H1 (cell line): ENCODE results near the gene CD46. TPM values are rescaled to one million over a fixed set of nuclear protein-coding genes. Genes with fewer than 3 reads are reported as not detected.

ENCODE experiments used
- CTCF ChIA-PET: fragments of 300-600 bp; sonication (Branson Sonifier 250); formaldehyde crosslinking; loops from one replicate; lab custom pipeline; 2021; ENCODE audit not compliant: partially characterized antibody; lab: Charles Lee
- POLR2A ChIA-PET: fragments of 300-600 bp; sonication (Branson Sonifier 250); formaldehyde crosslinking; loops from one replicate; lab custom pipeline; 2021; ENCODE audit warnings: inconsistent platforms; ENCODE audit not compliant: partially characterized antibody; lab: Charles Lee
- DNase-seq, 2 experiments: peaks; one replicate each; pipeline versions ENCODE4 v3.0.0 to v3.0.0-alpha.2; 2010 to 2022; ENCODE audit warnings: low spot score in 2 of 2, low read depth in 1 of 2, mixed read lengths in 1 of 2
- FAIRE-seq: peaks from 2 replicates; lab custom pipeline; 2011; peaks lifted over from hg19 to GRCh38; lab: Jason Lieb, UNC
- H2AFZ ChIP-seq: 2 replicates; pipeline ENCODE4 v1.8.1; 2012; ENCODE audit warnings: low read length, inconsistent platforms
- H2AK5ac ChIP-seq: 2 replicates; pipeline ENCODE4 v1.6.1; 2013; ENCODE audit warnings: low read depth, low read length
- H2BK120ac ChIP-seq: replicated peaks from 2 replicates; pipeline ENCODE3; 2013; ENCODE audit warnings: low read depth, low read length, inconsistent platforms
- H2BK12ac ChIP-seq: 2 replicates; pipeline ENCODE4 v1.6.1; 2013; ENCODE audit warnings: low read depth, low read length
- H2BK15ac ChIP-seq: 2 replicates; pipeline ENCODE4 v1.6.1; 2013; ENCODE audit warnings: low read length
- H2BK20ac ChIP-seq: 2 replicates; pipeline ENCODE4 v1.6.1; 2013; ENCODE audit warnings: low read length
- H2BK5ac ChIP-seq: 2 replicates; pipeline ENCODE4 v1.6.1; 2013; ENCODE audit warnings: low read depth, low read length
- H3K14ac ChIP-seq: 2 replicates; pipeline ENCODE4 v1.6.1; 2013; ENCODE audit warnings: inconsistent platforms; ENCODE audit not compliant: insufficient read length
- H3K18ac ChIP-seq: 2 replicates; pipeline ENCODE4 v1.6.1; 2013; ENCODE audit warnings: low read length; ENCODE audit errors: extremely low read depth
- H3K23ac ChIP-seq: 2 replicates; pipeline ENCODE4 v1.6.1; 2013; ENCODE audit warnings: inconsistent platforms; ENCODE audit not compliant: insufficient read length
- H3K23me2 ChIP-seq: 2 replicates; pipeline ENCODE4 v1.6.1; 2013; ENCODE audit warnings: low read depth, low read length
- H3K27ac ChIP-seq: 2 replicates; pipeline ENCODE4 v1.6.1; 2011; ENCODE audit warnings: low read depth, low read length, inconsistent platforms
- H3K27me3 ChIP-seq, 4 experiments: replicated peaks in 1 of 4; 1 replicate in 1 of 4; 2 replicates in 3 of 4; pipeline versions ENCODE4 v1.6.1 to v1.8.1; 2011 to 2013; ENCODE audit warnings: low read length in 3 of 4, mild to moderate bottlenecking in 3 of 4, inconsistent platforms in 2 of 4, mixed read lengths in 2 of 4, moderate library complexity in 1 of 4; ENCODE audit not compliant: control insufficient read depth in 3 of 4, insufficient read depth in 3 of 4; ENCODE audit errors: extremely low read depth in 1 of 4
- H3K36me3 ChIP-seq, 4 experiments: 2 replicates each; pipeline versions ENCODE4 v1.6.1 to v1.8.1; 2011 to 2013; ENCODE audit warnings: mild to moderate bottlenecking in 4 of 4, low read length in 3 of 4, moderate library complexity in 2 of 4, control low read depth in 1 of 4, inconsistent platforms in 1 of 4; ENCODE audit not compliant: insufficient read depth in 4 of 4, control insufficient read depth in 2 of 4
- H3K4ac ChIP-seq: replicated peaks from 2 replicates; pipeline ENCODE3; 2013; ENCODE audit warnings: low read length, low read depth, mixed read lengths, inconsistent platforms; ENCODE audit not compliant: insufficient read length
- H3K4me1 ChIP-seq, 4 experiments: replicated peaks in 1 of 4; 1 replicate in 1 of 4; 2 replicates in 3 of 4; pipeline versions ENCODE4 v1.6.1 to v1.8.1; 2011 to 2013; ENCODE audit warnings: low read length in 3 of 4, inconsistent platforms in 2 of 4, mixed read lengths in 1 of 4; ENCODE audit not compliant: insufficient read depth in 4 of 4, control insufficient read depth in 3 of 4
- H3K4me2 ChIP-seq, 2 experiments: 2 replicates each; pipeline versions ENCODE4 v1.6.1 to v1.8.1; 2011 to 2013; ENCODE audit warnings: low read depth in 2 of 2, low read length in 2 of 2, control low read depth in 1 of 2, inconsistent platforms in 1 of 2, mild to moderate bottlenecking in 1 of 2; ENCODE audit not compliant: insufficient read depth in 1 of 2
- H3K4me3 ChIP-seq, 4 experiments: fragments of 200-600, 300-600 bp in 1 of 4; sonication (generic), shearing (Covaris generic), sonication (Bioruptor Twin) in 1 of 4; 2 replicates each; pipeline versions ENCODE4 v1.5.1 to v1.8.1; 2011 to 2016; ENCODE audit warnings: low read length in 4 of 4, low read depth in 3 of 4, control low read depth in 2 of 4, inconsistent platforms in 2 of 4, mild to moderate bottlenecking in 2 of 4, mixed read lengths in 1 of 4, moderate library complexity in 1 of 4; ENCODE audit not compliant: insufficient read depth in 2 of 4; ENCODE audit errors: extremely low read depth in 1 of 4
- H3K56ac ChIP-seq: replicated peaks from 2 replicates; pipeline ENCODE3; 2013; ENCODE audit warnings: low read depth, mild to moderate bottlenecking, mixed read lengths, low read length, inconsistent platforms; ENCODE audit not compliant: insufficient read length
- H3K79me1 ChIP-seq: 2 replicates; pipeline ENCODE4 v1.6.1; 2013; ENCODE audit warnings: low read depth, low read length, control low read depth
- H3K79me2 ChIP-seq, 2 experiments: 2 replicates each; pipeline versions ENCODE4 v1.6.1 to v1.8.1; 2012 to 2013; ENCODE audit warnings: low read length in 2 of 2, mild to moderate bottlenecking in 2 of 2, inconsistent platforms in 1 of 2; ENCODE audit not compliant: insufficient read depth in 2 of 2, control insufficient read depth in 1 of 2
- H3K9ac ChIP-seq, 4 experiments: replicated peaks in 1 of 4; 1 replicate in 1 of 4; 2 replicates in 3 of 4; pipeline versions ENCODE4 v1.6.1 to v1.8.1; 2011 to 2013; ENCODE audit warnings: low read depth in 3 of 4, low read length in 3 of 4, control low read depth in 2 of 4, mild to moderate bottlenecking in 2 of 4, moderate library complexity in 2 of 4, inconsistent platforms in 1 of 4; ENCODE audit errors: extremely low read depth in 1 of 4
- H3K9me3 ChIP-seq, 2 experiments: 2 replicates each; pipeline versions ENCODE4 v1.6.1 to v1.8.1; 2012 to 2013; ENCODE audit warnings: mild to moderate bottlenecking in 2 of 2, moderate library complexity in 2 of 2, control low read depth in 1 of 2, inconsistent platforms in 1 of 2, low read depth in 1 of 2, low read length in 1 of 2, mixed read lengths in 1 of 2; ENCODE audit not compliant: insufficient read depth in 2 of 2
- H4K20me1 ChIP-seq, 2 experiments: replicated peaks in 1 of 2; 2 replicates each; pipeline versions ENCODE3 to v1.8.1; 2011 to 2013; ENCODE audit warnings: inconsistent platforms in 2 of 2, low read length in 2 of 2, mild to moderate bottlenecking in 1 of 2; ENCODE audit not compliant: insufficient read depth in 2 of 2, control insufficient read depth in 1 of 2
- H4K5ac ChIP-seq: 2 replicates; pipeline ENCODE4 v1.6.1; 2013; ENCODE audit warnings: low read length, low read depth, mixed read lengths, inconsistent platforms; ENCODE audit not compliant: insufficient read length
- H4K8ac ChIP-seq: 2 replicates; pipeline ENCODE4 v1.8.0; 2013; ENCODE audit warnings: mild to moderate bottlenecking, moderate library complexity, low read length, inconsistent platforms; ENCODE audit not compliant: insufficient read depth; ENCODE audit errors: extremely low read depth
- H4K91ac ChIP-seq: replicated peaks from 2 replicates; pipeline ENCODE3; 2013; ENCODE audit warnings: low read length, mixed read lengths, inconsistent platforms; ENCODE audit not compliant: insufficient read length
- EP300 ChIP-seq, 2 experiments: IDR thresholded peaks; 1 replicate in 1 of 2; 2 replicates in 1 of 2; pipeline ENCODE4 v1.6.1; 2011 to 2012; ENCODE audit warnings: low read depth in 2 of 2, low read length in 2 of 2, mild to moderate bottlenecking in 2 of 2, borderline replicate concordance in 1 of 2, inconsistent platforms in 1 of 2, moderate library complexity in 1 of 2
- KDM5A ChIP-seq: fragments of 200-600 bp; IDR thresholded peaks from 2 replicates; pipeline ENCODE4 v1.7.1; 2012; ENCODE audit warnings: mild to moderate bottlenecking, low read length, inconsistent platforms, mixed read lengths
- NRF1 ChIP-seq: IDR thresholded peaks from 2 replicates; pipeline ENCODE4 v1.6.1; 2011; ENCODE audit warnings: mild to moderate bottlenecking, low read depth, low read length, improper control_type of control experiment
- SIN3A ChIP-seq, 2 experiments: IDR thresholded peaks in 1 of 2; conservative IDR thresholded peaks in 1 of 2; 2 replicates each; pipeline ENCODE4 v1.6.1; 2011 to 2012; ENCODE audit warnings: low read length in 2 of 2, improper control_type of control experiment in 1 of 2, low read depth in 1 of 2, mild to moderate bottlenecking in 1 of 2
- SP2 ChIP-seq: IDR thresholded peaks from 2 replicates; pipeline ENCODE4 v1.6.1; 2012; ENCODE audit warnings: mild to moderate bottlenecking, low read length, inconsistent platforms
- WGBS, 2 experiments: shearing (Covaris generic) in 1 of 2; methylation state at CpG; one replicate each; pipeline versions ENCODE4 v1.1.6 to v1.1.7; 2013 to 2015; ENCODE audit warnings: low lambda C conversion rate in 2 of 2, mixed read lengths in 2 of 2, inconsistent platforms in 1 of 2, low coverage in 1 of 2, missing lambda C conversion rate in 1 of 2; ENCODE audit not compliant: insufficient replicate concordance in 2 of 2, insufficient coverage in 1 of 2, insufficient read length in 1 of 2; ENCODE audit errors: extremely low coverage in 1 of 2, missing lambda C conversion rate in 1 of 2; 5-methylcytosine and 5-hydroxymethylcytosine counted together
- polyA plus RNA-seq, 7 experiments: library from polyadenylated mRNA; depleted of rRNA in 3 of 7; stranded (reverse) in 5 of 7; unstranded in 2 of 7; fragments of >200 nt in 5 of 7; fragments of 200-250 nt in 2 of 7; gene quantifications; 1 replicate in 5 of 7; 2 replicates in 1 of 7; 4 replicates in 1 of 7; pipeline versions ENCODE4 v1.2.1 to v1.2.3, GENCODE V29; 2011 to 2013; ENCODE audit warnings: missing spikeins in 2 of 7, mixed read lengths in 2 of 7
- total RNA-seq: library from RNA; stranded (reverse); fragmentation: NEBNext Ultra II Directional; extraction: Animal tissue kit (Norgen Biotek cat#: 25700); gene quantifications from 2 replicates; pipeline ENCODE4 v1.2.1, GENCODE V29; 2021

Gene CD46
- total and polyA plus RNA-seq, 2 of the 8 experiments (the other 6 are each of a cell fraction or from before 2014, with no cell fraction given): 60.9 to 113 TPM

- Histone ChIP-seq H4K5ac (no peak overlapping the region), H3K23ac (no peak overlapping the region), H3K4me1 (no peaks in the 10 kb centered on the region), H3K79me2 (no peaks in the 10 kb centered on the region), H3K18ac (no peak overlapping the region), H4K8ac (no peak overlapping the region), H3K4me3 (no peak overlapping the region), H2BK15ac (no peak overlapping the region), H2AK5ac (no peak overlapping the region), H3K27me3 (no peaks in the 10 kb centered on the region), H2AFZ (no peak overlapping the region), H3K56ac (no peak overlapping the region), H3K23me2 (no peaks in the 10 kb centered on the region), H3K9me3 (no peaks in the 10 kb centered on the region), H3K4me2 (no peak overlapping the region), H4K91ac (no peak overlapping the region), H2BK120ac (no peak overlapping the region), H3K79me1 (no peaks in the 10 kb centered on the region), H2BK20ac (no peak overlapping the region), H3K9ac (no peak overlapping the region), H3K4ac (no peak overlapping the region), H3K36me3 (no peaks in the 10 kb centered on the region), H3K27ac (no peak overlapping the region), H3K14ac (no peak overlapping the region), H2BK5ac (no peak overlapping the region), H4K20me1 (no peaks in the 10 kb centered on the region), H2BK12ac (no peak overlapping the region)
- POLR2A ChIA-PET: no interaction called here
- CTCF ChIA-PET: interaction anchor here (0.7 to 4.0 kb wide), 3 partner anchors 13 to 797 kb away, joined by 3 to 18 read pairs (median 12); no protein-coding TSS in a partner anchor
- no peak for DNase-seq
- WGBS, 2 experiments: 86% methylated on average over 3 of the region's 3 CpGs; no CpG with 5 or more reads in 1 of the 2 experiments
- FAIRE-seq: no peak
- no peak for TF ChIP-seq KDM5A
- TF ChIP-seq EP300 (IDR thresholded peaks at IDR 0.05; ENCODE audit: borderline replicate concordance in 1 of 2, low read depth in 2 of 2, low read length in 2 of 2): no peak
- TF ChIP-seq SP2: no peak
- no peak for TF ChIP-seq SIN3A (conservative IDR thresholded peaks at IDR 0.05 in 1 of 2, IDR thresholded peaks at IDR 0.05 in 1 of 2; ENCODE audit: low read depth in 1 of 2, low read length in 2 of 2)
- no peak for TF ChIP-seq NRF1
These were observed 61.6 kb downstream of the CD46 start for GRCh38 chr1:207813512-207813881.
